Coronary artery (tissue), 2 donors: ENCODE results near the gene RDH12.
A peak's percentile ranks its signal among the peaks of the same experiment; 100 is the strongest.

Experiments used
- DNase-seq: peaks from one replicate; pipeline ENCODE4 v3.0.0-alpha.2; 2017; ENCODE audit warnings: low spot score
- H3K27ac ChIP-seq, 2 donors: fragments of 200-600 bp; sonication (generic); one replicate each; pipeline ENCODE4 v1.5.1; 2016 to 2019
- H3K4me3 ChIP-seq: fragments of 200-600 bp; sonication (generic); 2 replicates; pipeline ENCODE4 v1.5.1; 2016; ENCODE audit warnings: mild to moderate bottlenecking, moderate library complexity
- TF ChIP-seq, protein P1 (sequence below): fragments of 200-600 bp; sonication (generic); IDR thresholded peaks from one replicate; pipeline ENCODE4 v1.5.1; 2019; ENCODE audit warnings: antibody characterized with exemption

The RDH12 gene

DNA sequence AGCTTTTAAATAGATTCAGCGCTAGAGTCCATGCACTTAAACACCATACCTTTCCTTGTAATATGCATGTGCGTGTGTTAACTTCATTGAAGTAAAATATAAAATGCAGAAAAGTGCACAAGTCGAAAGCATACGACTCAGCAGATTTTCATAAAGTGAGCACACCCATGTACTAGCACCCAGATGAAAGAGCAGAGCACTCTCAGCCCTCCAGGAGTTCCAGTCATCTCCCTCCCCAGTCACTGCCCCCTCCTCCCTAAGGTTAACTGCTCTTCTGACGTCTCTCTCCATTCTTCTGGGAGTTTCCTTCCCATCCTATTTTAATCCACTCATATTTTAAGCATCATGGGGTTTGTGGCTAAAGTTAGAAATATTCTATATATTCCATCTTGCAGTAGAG is 20.2 kb downstream of the RDH12 start:
- DNase-seq, result no peak
- Histone ChIP-seq H3K4me3 (no peak overlapping the region), H3K27ac (no peak overlapping the region)
- TF ChIP-seq, protein P1, sequence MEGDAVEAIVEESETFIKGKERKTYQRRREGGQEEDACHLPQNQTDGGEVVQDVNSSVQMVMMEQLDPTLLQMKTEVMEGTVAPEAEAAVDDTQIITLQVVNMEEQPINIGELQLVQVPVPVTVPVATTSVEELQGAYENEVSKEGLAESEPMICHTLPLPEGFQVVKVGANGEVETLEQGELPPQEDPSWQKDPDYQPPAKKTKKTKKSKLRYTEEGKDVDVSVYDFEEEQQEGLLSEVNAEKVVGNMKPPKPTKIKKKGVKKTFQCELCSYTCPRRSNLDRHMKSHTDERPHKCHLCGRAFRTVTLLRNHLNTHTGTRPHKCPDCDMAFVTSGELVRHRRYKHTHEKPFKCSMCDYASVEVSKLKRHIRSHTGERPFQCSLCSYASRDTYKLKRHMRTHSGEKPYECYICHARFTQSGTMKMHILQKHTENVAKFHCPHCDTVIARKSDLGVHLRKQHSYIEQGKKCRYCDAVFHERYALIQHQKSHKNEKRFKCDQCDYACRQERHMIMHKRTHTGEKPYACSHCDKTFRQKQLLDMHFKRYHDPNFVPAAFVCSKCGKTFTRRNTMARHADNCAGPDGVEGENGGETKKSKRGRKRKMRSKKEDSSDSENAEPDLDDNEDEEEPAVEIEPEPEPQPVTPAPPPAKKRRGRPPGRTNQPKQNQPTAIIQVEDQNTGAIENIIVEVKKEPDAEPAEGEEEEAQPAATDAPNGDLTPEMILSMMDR, result no peak

DNA sequence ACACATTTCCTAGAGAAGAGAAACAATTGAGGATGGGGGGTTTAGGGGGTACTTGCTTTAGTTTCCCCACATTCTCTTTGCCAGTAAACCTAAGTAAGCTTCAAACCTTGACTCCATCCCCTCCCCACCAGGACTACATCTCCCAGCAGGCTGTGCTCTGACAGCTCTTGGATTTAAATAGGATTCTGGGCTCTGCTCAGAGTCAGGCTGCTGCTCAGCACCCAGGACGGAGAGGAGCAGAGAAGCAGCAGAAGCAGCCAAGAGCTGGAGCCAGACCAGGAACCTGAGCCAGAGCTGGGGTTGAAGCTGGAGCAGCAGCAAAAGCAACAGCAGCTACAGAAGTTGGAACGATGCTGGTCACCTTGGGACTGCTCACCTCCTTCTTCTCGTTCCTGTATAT is 20.6 kb downstream of the RDH12 start:
- TF ChIP-seq, protein P1, result no peak
- H3K4me3 ChIP-seq, result peak overlapping the region; percentile 17
- H3K27ac ChIP-seq, result no peak overlapping the region
- no peak for DNase-seq

DNA sequence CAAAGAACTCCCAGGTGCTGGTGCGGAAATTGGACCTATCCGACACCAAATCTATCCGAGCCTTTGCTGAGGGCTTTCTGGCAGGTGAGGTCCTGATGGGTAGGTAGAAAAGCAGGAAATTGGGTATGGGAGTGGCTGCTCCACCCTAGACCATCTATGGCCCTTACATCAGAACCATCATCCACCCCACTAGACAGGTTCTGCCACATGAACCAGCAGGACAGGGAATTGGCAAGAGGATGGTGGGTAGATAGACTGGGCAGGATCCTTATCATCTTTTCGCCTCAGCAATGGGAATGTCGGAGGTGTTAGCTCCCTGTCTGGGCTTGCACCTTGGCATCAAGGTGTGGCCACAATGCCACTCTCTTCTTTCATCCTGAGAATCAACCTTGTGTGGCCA is 23.5 kb downstream of the RDH12 start:
- DNase-seq, result no peak
- H3K4me3 ChIP-seq, result no peak overlapping the region
- TF ChIP-seq, protein P1, result no peak
- H3K27ac ChIP-seq, result no peak overlapping the region

DNA sequence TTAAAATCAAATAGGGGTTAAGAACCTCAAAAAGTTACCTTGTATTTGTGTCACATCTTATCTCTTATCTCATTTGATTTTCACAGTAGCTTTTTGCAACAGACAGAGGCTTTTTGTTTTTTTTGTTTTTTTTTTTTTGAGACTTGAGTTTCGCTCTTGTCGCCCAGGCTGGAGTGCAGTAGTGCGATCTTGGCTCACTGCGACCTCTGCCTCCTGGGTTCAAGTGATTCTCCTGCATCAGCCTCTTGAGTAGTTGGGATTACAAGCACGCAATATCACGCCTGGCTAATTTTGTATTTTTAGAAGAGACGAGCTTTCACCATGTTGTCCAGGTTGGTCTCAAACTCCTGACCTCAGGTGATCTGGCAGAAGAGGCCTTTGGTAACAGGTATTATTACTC is 25.7 kb downstream of the RDH12 start:
- TF ChIP-seq, protein P1, result no peak
- H3K27ac ChIP-seq, result no peak overlapping the region
- no peak for DNase-seq
- H3K4me3 ChIP-seq, result no peak overlapping the region

DNA sequence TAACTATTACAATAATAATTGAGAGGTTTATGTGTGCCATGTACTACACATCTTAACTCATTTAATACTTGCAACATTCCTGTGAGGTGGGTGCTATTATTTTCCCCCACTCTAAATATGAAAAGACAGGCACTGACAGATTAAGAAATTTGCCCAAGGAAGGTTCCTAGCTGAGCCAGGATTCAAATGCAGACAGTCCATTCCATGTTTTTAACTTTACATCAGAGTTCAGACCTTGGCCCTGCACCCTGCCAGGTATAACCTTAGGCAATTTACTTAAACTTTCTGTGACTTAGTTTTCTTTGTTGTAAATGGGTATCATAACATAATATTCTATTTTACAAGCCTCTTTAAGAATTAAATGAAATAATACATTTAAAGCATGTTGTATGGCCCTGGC is 26.6 kb downstream of the RDH12 start:
- TF ChIP-seq, protein P1, result no peak
- H3K4me3 ChIP-seq, result no peak overlapping the region
- no peak for DNase-seq

DNA sequence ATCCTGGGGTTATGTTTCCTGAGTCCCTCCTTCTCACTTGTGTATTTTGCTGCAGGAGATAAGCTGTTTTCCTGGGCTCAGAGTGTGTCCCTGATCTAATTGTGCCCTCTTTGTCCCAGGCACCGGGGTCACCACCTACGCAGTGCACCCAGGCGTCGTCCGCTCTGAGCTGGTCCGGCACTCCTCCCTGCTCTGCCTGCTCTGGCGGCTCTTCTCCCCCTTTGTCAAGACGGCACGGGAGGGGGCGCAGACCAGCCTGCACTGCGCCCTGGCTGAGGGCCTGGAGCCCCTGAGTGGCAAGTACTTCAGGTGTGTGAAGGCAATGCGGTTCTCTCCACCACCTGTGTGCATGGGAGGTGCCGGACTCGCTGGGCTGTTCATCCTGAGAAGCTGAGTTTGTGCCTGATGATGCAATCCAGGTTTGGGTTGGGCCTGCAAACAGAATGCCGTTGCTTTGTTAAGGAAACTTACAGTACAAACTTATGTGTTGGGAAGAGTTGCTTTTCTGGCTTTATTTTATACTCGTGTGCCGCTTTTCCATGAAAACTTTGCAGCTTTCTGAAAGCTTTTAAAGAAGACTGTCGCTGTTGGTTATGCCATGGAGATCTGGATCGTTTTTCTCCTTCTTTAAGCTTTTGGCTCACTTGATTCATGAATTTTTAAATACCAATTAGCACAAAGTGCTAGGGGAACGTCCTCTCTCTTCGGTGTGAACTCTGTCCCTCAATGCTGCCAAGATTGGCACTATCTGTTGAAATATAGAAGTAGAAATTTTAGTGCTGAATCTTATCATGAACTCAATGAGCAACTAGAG is 27.6 kb downstream of the RDH12 start:
- Histone ChIP-seq H3K27ac (no peak overlapping the region), H3K4me3 (no peak overlapping the region)
- TF ChIP-seq, protein P1, result no peak
- no peak for DNase-seq

More for the DNA sequence above, 26.6 kb downstream of the RDH12 start:
- no peak overlapping the region for H3K27ac ChIP-seq

DNA sequence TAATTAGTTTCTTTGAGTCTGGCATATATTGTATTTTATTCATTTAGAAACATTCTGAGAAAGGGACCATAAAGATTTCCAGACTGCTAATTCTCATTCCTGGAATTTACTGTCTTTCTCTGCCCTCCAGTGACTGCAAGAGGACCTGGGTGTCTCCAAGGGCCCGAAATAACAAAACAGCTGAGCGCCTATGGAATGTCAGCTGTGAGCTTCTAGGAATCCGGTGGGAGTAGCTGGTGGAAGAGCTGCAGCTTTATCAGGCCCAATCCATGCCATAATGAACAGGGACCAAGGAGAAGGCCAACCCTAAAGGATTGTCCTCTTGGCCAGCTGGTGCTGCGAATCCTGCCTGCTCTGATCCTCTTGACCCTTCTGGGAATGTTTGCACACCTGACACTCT is 31.9 kb downstream of the RDH12 start:
- no peak for DNase-seq
- H3K4me3 ChIP-seq, result no peak overlapping the region
- H3K27ac ChIP-seq, result no peak overlapping the region
- TF ChIP-seq, protein P1, result no peak
